OCI-LY7 (cell line): Measurements from ENCODE around the gene STK32A.

Source experiments
- CTCF ChIP-seq: fragments of 200-600 bp; sonication (generic); conservative IDR thresholded peaks from 2 replicates; pipeline ENCODE4 v1.5.1; 2014; ENCODE audit warnings: mild to moderate bottlenecking, antibody characterized with exemption, low read length, moderate library complexity, mixed read lengths
- EZH2phosphoT487 ChIP-seq: fragments of 200-600 bp; sonication (generic); IDR thresholded peaks from 2 replicates; pipeline ENCODE4 v1.6.1; 2018; ENCODE audit warnings: low read depth, borderline replicate concordance, mild to moderate bottlenecking, mixed run types, antibody characterized with exemption, low read length, moderate library complexity, mixed read lengths

- TF ChIP-seq CTCF = no peak
- TF ChIP-seq EZH2phosphoT487 = no peak
Measured at GRCh38 chr5:147303976-147304375, 69.2 kb downstream of the STK32A start.
